PC-9 (cell line): ENCODE data around the gene CTDNEP1. TPM values are rescaled to one million over a fixed set of nuclear protein-coding genes. Genes with fewer than 3 reads are reported as not detected.

Experiments used
- BruUV-seq: library from RNA; stranded (reverse); fragments of 400-500 nt; replicated peaks from 2 replicates; lab custom pipeline; 2021; lab: Mats Ljungman, UMichigan
- CTCF ChIA-PET: fragments of 300-600 bp; sonication (Branson Sonifier 250); formaldehyde crosslinking; loops from one replicate; lab custom pipeline; 2022; ENCODE audit warnings: antibody characterized with exemption; lab: Charles Lee
- POLR2A ChIA-PET: fragments of 300-600 bp; sonication (Branson Sonifier 250); formaldehyde crosslinking; loops from one replicate; lab custom pipeline; 2022; ENCODE audit warnings: antibody characterized with exemption; ENCODE audit not compliant: unreplicated experiment; lab: Charles Lee
- DNase-seq, 2 experiments: peaks; one replicate each; pipeline versions ENCODE4 v3.0.0 to v3.0.0-alpha.2; 2015 to 2022; ENCODE audit warnings: mixed read lengths in 1 of 2
- H2AFZ ChIP-seq: fragments of 200-600 bp; sonication (generic); 2 replicates; pipeline ENCODE4 v1.8.1; 2017; ENCODE audit warnings: antibody characterized with exemption
- H3F3A ChIP-seq: fragments of 200-600 bp; sonication (generic); 2 replicates; pipeline ENCODE4 v1.8.1; 2017; ENCODE audit warnings: antibody characterized with exemption, mild to moderate bottlenecking, low read depth; ENCODE audit not compliant: insufficient read depth
- H3K27ac ChIP-seq: fragments of 200-600 bp; sonication (generic); 2 replicates; pipeline ENCODE4 v1.6.1; 2016; ENCODE audit warnings: mixed run types
- H3K27me3 ChIP-seq: fragments of 200-600 bp; sonication (generic); 2 replicates; pipeline ENCODE4 v1.6.1; 2016; ENCODE audit warnings: low read depth, mixed run types; ENCODE audit not compliant: insufficient read depth
- H3K36me3 ChIP-seq: fragments of 200-600 bp; sonication (generic); 2 replicates; pipeline ENCODE4 v1.6.1; 2016; ENCODE audit warnings: low read depth, mixed run types
- H3K4me1 ChIP-seq: fragments of 200-600 bp; sonication (generic); replicated peaks from 2 replicates; pipeline ENCODE4 v1.6.1; 2016; ENCODE audit warnings: mixed run types; ENCODE audit not compliant: insufficient read depth
- H3K4me2 ChIP-seq: fragments of 200-600 bp; sonication (generic); 2 replicates; pipeline ENCODE4 v1.6.1; 2017; ENCODE audit warnings: mixed run types
- H3K4me3 ChIP-seq: fragments of 200-600 bp; sonication (generic); 2 replicates; pipeline ENCODE4 v1.6.1; 2016; ENCODE audit warnings: mixed run types
- H3K79me2 ChIP-seq: fragments of 200-600 bp; sonication (generic); 2 replicates; pipeline ENCODE4 v1.6.1; 2017; ENCODE audit warnings: low read depth, mixed run types
- H3K9me2 ChIP-seq: fragments of 200-600 bp; sonication (generic); 2 replicates; pipeline ENCODE4 v1.8.1; 2017; ENCODE audit warnings: mild to moderate bottlenecking; ENCODE audit not compliant: insufficient read depth
- H3K9me3 ChIP-seq: fragments of 200-600 bp; sonication (generic); 2 replicates; pipeline ENCODE4 v1.8.1; 2016; ENCODE audit warnings: low read depth; ENCODE audit not compliant: insufficient read depth
- H4K20me1 ChIP-seq: fragments of 200-600 bp; sonication (generic); 2 replicates; pipeline ENCODE4 v1.8.1; 2017; ENCODE audit not compliant: insufficient read depth
- CTCF ChIP-seq: fragments of 200-600 bp; sonication (generic); conservative IDR thresholded peaks from 2 replicates; pipeline ENCODE4 v1.6.1; 2017; ENCODE audit warnings: mixed run types, antibody characterized with exemption, mild to moderate bottlenecking, moderate library complexity
- EZH2 ChIP-seq: fragments of 200-600 bp; sonication (generic); IDR thresholded peaks from 2 replicates; pipeline ENCODE4 v1.8.0; 2017; ENCODE audit warnings: antibody characterized with exemption, low read depth
- intact Hi-C: fragments of 100-400 bp; cut with micrococcal nuclease; formaldehyde crosslinking; loops from one replicate; pipeline ENCODE4 v1.10.0; 2022; ENCODE audit not compliant: unreplicated experiment
- total RNA-seq: library from RNA; stranded (reverse); gene quantifications from 2 replicates; pipeline ENCODE4 v1.2.3, GENCODE V29; 2021

CTDNEP1 gene
- total RNA-seq, 1 experiment from 2014 or later = 203 TPM

GRCh38 chr17:7282752-7283321, 31.3 kb upstream of the CTDNEP1 start:
- no TSS peak for BruUV-seq
- intact Hi-C loops = no loop called here
- Histone ChIP-seq H2AFZ (no peak overlapping the region), H3K79me2 (no peaks in the 10 kb centered on the region), H3K36me3 (no peaks in the 10 kb centered on the region), H3K9me3 (no peaks in the 10 kb centered on the region), H3K4me3 (no peak overlapping the region), H3K27ac (no peak overlapping the region), H3F3A (peaks cover 12% of the 10 kb centered on the region; the same call in 1 of the 2 replicates), H3K9me2 (no peaks in the 10 kb centered on the region), H3K4me1 (0 out of 2 replicates have a peak, but pooled peaks cover 4% of the 10 kb centered on the region), H3K4me2 (no peak overlapping the region), H3K27me3 (no peaks in the 10 kb centered on the region), H4K20me1 (no peaks in the 10 kb centered on the region)
- no peak for DNase-seq
- ChIA-PET CTCF (interaction anchor here (0.6 to 1.4 kb wide), 2 partner anchors 14 to 24 kb away, joined by 3 to 5 read pairs; no protein-coding TSS in a partner anchor), POLR2A (interaction anchor here (0.5 kb wide), 1 partner anchor 98 kb away, joined by 3 read pairs; no protein-coding TSS in a partner anchor)
- TF ChIP-seq EZH2 (no peak), CTCF (no peak)

- Histone ChIP-seq H3K4me3 (peak overlapping the region; percentile 55), H3K9me2 (no peaks in the 10 kb centered on the region), H2AFZ (peak overlapping the region; percentile 78), H3K27me3 (no peaks in the 10 kb centered on the region), H3K79me2 (no peaks in the 10 kb centered on the region), H3F3A (peaks cover 12% of the 10 kb centered on the region; the same call in 1 of the 2 replicates), H3K4me1 (0 out of 2 replicates have a peak, but pooled peaks cover 4% of the 10 kb centered on the region), H3K4me2 (peak overlapping the region; percentile 93), H3K27ac (no peak overlapping the region), H3K9me3 (no peaks in the 10 kb centered on the region), H4K20me1 (no peaks in the 10 kb centered on the region), H3K36me3 (no peaks in the 10 kb centered on the region)
- TF ChIP-seq EZH2 (no peak), CTCF (no peak)
- intact Hi-C loops = loop anchor here (1.0 to 2.0 kb wide), 3 partner anchors 64 to 407 kb away; partner anchors contain the start of genes SOX15 and WRAP53
- ChIA-PET POLR2A (no interaction called here), CTCF (interaction anchor here (0.6 to 1.4 kb wide), 4 partner anchors 15 to 298 kb away, joined by 3 to 5 read pairs (median 4); partner anchors contain the start of gene CD68)
- BruUV-seq = TSS peak; percentile 57
- no peak for DNase-seq
Measured at GRCh38 chr17:7281953-7282751, 30.6 kb upstream of the CTDNEP1 start.
